K562 (cell line): Measurements from ENCODE around the gene LBR. TPM values are rescaled to one million over a fixed set of nuclear protein-coding genes. Genes with fewer than 3 reads are reported as not detected.

Experiments
- BRCA1 ChIP-seq, 2 experiments: fragments of 450-650 bp in 1 of 2; sonication (generic) in 1 of 2; formaldehyde crosslinking in 1 of 2; IDR thresholded peaks; 2 replicates each; pipeline versions ENCODE4 v1.5.0 to v1.6.1; 2017 to 2020; ENCODE audit warnings: mild to moderate bottlenecking in 1 of 2, missing genetic modification reagents in 1 of 2
- EZH2 ChIP-seq: IDR thresholded peaks from 2 replicates; pipeline ENCODE4 v1.6.1; 2012; ENCODE audit warnings: low read depth, mild to moderate bottlenecking, inconsistent platforms, low read length, borderline replicate concordance
- GATAD2A ChIP-seq: fragments of 450-650 bp; IDR thresholded peaks from 2 replicates; pipeline ENCODE4 v1.6.1; 2017
- HCFC1 ChIP-seq: IDR thresholded peaks from 2 replicates; pipeline ENCODE4 v1.6.1; 2012; ENCODE audit warnings: low read depth, low read length, improper control_type of control experiment
- IRF2 ChIP-seq: sonication (generic); formaldehyde crosslinking; IDR thresholded peaks from 2 replicates; pipeline ENCODE4 v1.8.1; 2022; ENCODE audit warnings: mild to moderate bottlenecking, missing genetic modification reagents
- MCM2 ChIP-seq: fragments of 450-650 bp; IDR thresholded peaks from 2 replicates; pipeline ENCODE4 v1.6.1; 2017; ENCODE audit warnings: low read depth, mild to moderate bottlenecking
- MEIS2 ChIP-seq: fragments of 450-650 bp; IDR thresholded peaks from 2 replicates; pipeline ENCODE4 v1.6.1; 2014; ENCODE audit warnings: mild to moderate bottlenecking; ENCODE audit not compliant: partially characterized antibody
- PCBP2 ChIP-seq: fragments of 200-400 bp; formaldehyde crosslinking; IDR thresholded peaks from 2 replicates; pipeline ENCODE4 v1.6.1; 2018; ENCODE audit warnings: low read length, low read depth, mild to moderate bottlenecking, moderate library complexity; ENCODE audit not compliant: poor library complexity, severe bottlenecking
- PML ChIP-seq: IDR thresholded peaks from 2 replicates; pipeline ENCODE4 v1.6.1; 2012; ENCODE audit warnings: low read length, inconsistent platforms
- SAP30 ChIP-seq: fragments of 200-600 bp; sonication (generic); IDR thresholded peaks from 2 replicates; pipeline ENCODE4 v1.6.1; 2012; ENCODE audit warnings: borderline replicate concordance, low read depth, mild to moderate bottlenecking, moderate library complexity, low read length, control low read depth, inconsistent platforms; ENCODE audit not compliant: insufficient read depth, poor library complexity, severe bottlenecking
- SIN3A ChIP-seq, 2 experiments: fragments of 150-350 bp in 1 of 2; IDR thresholded peaks; 2 replicates each; pipeline ENCODE4 v1.6.1; 2011 to 2016; ENCODE audit warnings: borderline replicate concordance in 2 of 2, low read depth in 2 of 2, low read length in 2 of 2, mild to moderate bottlenecking in 2 of 2, moderate library complexity in 2 of 2; ENCODE audit not compliant: control insufficient read depth in 1 of 2
- SMAD3 ChIP-seq: fragments of 450-650 bp; formaldehyde crosslinking; conservative IDR thresholded peaks from 2 replicates; pipeline ENCODE4 v1.4.0; 2020; ENCODE audit warnings: mild to moderate bottlenecking
- ZNF668 ChIP-seq: fragments of 250-450 bp; sonication (Bioruptor Pico); IDR thresholded peaks from 2 replicates; pipeline ENCODE4 v1.8.0; 2022; ENCODE audit warnings: mild to moderate bottlenecking, inconsistent platforms
- polyA plus RNA-seq, 8 experiments: library from polyadenylated mRNA; depleted of rRNA in 4 of 8; stranded (reverse) in 5 of 8; unstranded in 3 of 8; fragments of >200 nt; fragmentation: Nextera tagmentation in 2 of 8; fragmentation: Illumina TruSeq in 1 of 8; extraction: Ambion mirVana in 2 of 8; extraction: Trizol in 1 of 8; gene quantifications; 2 replicates each; pipeline versions ENCODE4 v1.2.1 to v1.2.3, GENCODE V29; 2011 to 2014; ENCODE audit warnings: inconsistent platforms in 1 of 8, missing spikeins in 1 of 8
- total RNA-seq, 7 experiments: library from RNA; depleted of rRNA in 6 of 7; stranded (reverse); fragments of >200 nt in 6 of 7; fragmentation: Illumina TruSeq in 2 of 7; extraction: Trizol in 2 of 7; gene quantifications; 2 replicates each; pipeline versions ENCODE4 v1.2.1 to v1.2.3, GENCODE V29; 2011 to 2021; ENCODE audit warnings: low replicate concordance in 1 of 7
- TF ChIP-seq, protein P1 (sequence below): IDR thresholded peaks from 2 replicates; pipeline ENCODE4 v1.6.1; 2011; ENCODE audit warnings: borderline replicate concordance, low read depth, mild to moderate bottlenecking, moderate library complexity, low read length; ENCODE audit not compliant: insufficient read depth, poor library complexity, severe bottlenecking
- TF ChIP-seq, protein P2 (sequence below): fragments of 250-450 bp; sonication (Bioruptor Pico); IDR thresholded peaks from 2 replicates; pipeline ENCODE4 v1.4.0; 2020; ENCODE audit warnings: mild to moderate bottlenecking
- TF ChIP-seq, protein P3 (sequence below): fragments of 450-650 bp; formaldehyde crosslinking; IDR thresholded peaks from 2 replicates; pipeline ENCODE4 v1.4.0; 2020; ENCODE audit warnings: mild to moderate bottlenecking, moderate library complexity
- TF ChIP-seq, protein P4 (sequence below): fragments of 250-450 bp; sonication (Bioruptor Pico); IDR thresholded peaks from 2 replicates; pipeline ENCODE4 v1.4.0; 2020; ENCODE audit warnings: mild to moderate bottlenecking, moderate library complexity
- TF ChIP-seq, protein P5 (sequence below): fragments of 450-650 bp; IDR thresholded peaks from 2 replicates; pipeline ENCODE4 v1.6.1; 2017; ENCODE audit warnings: mild to moderate bottlenecking, moderate library complexity

The LBR gene
- total and polyA plus RNA-seq, 9 of the 15 experiments (the other 6 are each of a cell fraction or from before 2014, with no cell fraction given): 102 to 229 (median 197) TPM

DNA sequence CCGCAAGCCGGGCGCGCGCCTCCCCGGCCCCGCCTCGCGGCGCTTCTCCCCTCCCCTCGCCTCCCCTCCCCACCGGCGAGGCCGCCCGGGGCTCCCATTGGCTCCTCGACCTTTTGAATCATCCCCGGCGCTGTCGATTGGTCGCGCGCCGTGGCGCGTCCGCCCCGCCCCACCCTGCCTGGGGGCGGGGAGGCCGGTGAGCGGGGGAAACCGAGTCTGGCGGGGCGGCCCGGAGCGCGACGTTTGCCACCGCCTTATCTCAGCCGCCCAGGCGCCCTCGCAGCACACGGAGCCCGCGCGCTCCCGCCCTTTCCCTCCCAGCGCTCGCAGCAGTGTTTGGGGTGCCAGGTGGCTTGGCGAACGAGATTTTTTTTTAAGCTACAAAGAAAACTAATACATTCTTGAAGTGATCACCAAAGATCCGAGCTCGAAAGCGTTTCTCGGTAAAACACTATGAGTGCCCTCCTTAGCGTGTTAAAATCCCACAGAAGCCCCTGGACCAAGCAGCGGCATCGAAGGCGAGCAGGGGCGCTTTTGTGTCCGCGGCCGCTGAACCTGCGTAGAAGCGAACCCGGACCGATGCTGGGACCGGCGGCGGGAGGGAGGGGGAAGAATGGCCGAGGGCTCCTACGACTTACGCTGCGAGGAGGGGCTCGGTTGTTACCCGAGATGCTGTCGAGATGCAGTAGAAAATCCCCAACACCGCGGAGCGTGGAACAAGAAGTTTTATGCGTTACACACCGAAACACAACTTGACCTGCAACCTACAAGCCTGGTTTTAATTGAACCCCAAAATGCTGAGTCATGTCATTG is 436 bp upstream of the LBR start (continued):
- TF ChIP-seq, protein P1, sequence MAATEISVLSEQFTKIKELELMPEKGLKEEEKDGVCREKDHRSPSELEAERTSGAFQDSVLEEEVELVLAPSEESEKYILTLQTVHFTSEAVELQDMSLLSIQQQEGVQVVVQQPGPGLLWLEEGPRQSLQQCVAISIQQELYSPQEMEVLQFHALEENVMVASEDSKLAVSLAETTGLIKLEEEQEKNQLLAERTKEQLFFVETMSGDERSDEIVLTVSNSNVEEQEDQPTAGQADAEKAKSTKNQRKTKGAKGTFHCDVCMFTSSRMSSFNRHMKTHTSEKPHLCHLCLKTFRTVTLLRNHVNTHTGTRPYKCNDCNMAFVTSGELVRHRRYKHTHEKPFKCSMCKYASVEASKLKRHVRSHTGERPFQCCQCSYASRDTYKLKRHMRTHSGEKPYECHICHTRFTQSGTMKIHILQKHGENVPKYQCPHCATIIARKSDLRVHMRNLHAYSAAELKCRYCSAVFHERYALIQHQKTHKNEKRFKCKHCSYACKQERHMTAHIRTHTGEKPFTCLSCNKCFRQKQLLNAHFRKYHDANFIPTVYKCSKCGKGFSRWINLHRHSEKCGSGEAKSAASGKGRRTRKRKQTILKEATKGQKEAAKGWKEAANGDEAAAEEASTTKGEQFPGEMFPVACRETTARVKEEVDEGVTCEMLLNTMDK: no peak
- TF ChIP-seq MCM2: no peak
- TF ChIP-seq, protein P2, sequence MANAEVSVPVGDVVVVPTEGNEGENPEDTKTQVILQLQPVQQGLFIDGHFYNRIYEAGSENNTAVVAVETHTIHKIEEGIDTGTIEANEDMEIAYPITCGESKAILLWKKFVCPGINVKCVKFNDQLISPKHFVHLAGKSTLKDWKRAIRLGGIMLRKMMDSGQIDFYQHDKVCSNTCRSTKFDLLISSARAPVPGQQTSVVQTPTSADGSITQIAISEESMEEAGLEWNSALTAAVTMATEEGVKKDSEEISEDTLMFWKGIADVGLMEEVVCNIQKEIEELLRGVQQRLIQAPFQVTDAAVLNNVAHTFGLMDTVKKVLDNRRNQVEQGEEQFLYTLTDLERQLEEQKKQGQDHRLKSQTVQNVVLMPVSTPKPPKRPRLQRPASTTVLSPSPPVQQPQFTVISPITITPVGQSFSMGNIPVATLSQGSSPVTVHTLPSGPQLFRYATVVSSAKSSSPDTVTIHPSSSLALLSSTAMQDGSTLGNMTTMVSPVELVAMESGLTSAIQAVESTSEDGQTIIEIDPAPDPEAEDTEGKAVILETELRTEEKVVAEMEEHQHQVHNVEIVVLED (CRISPR knock-in tag): 0 out of 2 replicates have a peak, but pooled peaks have one; percentile 35
- TF ChIP-seq, protein P3, sequence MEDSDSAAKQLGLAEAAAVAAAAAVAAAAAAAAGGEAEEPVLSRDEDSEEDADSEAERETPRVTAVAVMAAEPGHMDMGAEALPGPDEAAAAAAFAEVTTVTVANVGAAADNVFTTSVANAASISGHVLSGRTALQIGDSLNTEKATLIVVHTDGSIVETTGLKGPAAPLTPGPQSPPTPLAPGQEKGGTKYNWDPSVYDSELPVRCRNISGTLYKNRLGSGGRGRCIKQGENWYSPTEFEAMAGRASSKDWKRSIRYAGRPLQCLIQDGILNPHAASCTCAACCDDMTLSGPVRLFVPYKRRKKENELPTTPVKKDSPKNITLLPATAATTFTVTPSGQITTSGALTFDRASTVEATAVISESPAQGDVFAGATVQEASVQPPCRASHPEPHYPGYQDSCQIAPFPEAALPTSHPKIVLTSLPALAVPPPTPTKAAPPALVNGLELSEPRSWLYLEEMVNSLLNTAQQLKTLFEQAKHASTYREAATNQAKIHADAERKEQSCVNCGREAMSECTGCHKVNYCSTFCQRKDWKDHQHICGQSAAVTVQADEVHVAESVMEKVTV (CRISPR knock-in tag): no peak
- TF ChIP-seq, protein P4, sequence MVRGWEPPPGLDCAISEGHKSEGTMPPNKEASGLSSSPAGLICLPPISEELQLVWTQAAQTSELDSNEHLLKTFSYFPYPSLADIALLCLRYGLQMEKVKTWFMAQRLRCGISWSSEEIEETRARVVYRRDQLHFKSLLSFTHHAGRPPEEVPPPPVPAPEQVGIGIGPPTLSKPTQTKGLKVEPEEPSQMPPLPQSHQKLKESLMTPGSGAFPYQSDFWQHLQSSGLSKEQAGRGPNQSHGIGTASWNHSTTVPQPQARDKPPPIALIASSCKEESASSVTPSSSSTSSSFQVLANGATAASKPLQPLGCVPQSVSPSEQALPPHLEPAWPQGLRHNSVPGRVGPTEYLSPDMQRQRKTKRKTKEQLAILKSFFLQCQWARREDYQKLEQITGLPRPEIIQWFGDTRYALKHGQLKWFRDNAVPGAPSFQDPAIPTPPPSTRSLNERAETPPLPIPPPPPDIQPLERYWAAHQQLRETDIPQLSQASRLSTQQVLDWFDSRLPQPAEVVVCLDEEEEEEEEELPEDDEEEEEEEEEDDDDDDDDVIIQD (CRISPR knock-in tag): no peak
- no peak for TF ChIP-seq BRCA1 (IDR thresholded peaks at IDR 0.05)
- TF ChIP-seq BRCA1 (CRISPR knock-in tag; IDR thresholded peaks at IDR 0.05): no peak
- TF ChIP-seq EZH2: no peak
- no peak for TF ChIP-seq SMAD3 (CRISPR knock-in tag)
- no peak for TF ChIP-seq SAP30
- no peak for TF ChIP-seq SIN3A (IDR thresholded peaks at IDR 0.05; ENCODE audit: borderline replicate concordance in 2 of 2, control insufficient read depth in 1 of 2, low read depth in 2 of 2, low read length in 2 of 2)
- TF ChIP-seq MEIS2: no peak
- no peak; the same call in 1 of the 2 replicates for TF ChIP-seq HCFC1
- TF ChIP-seq ZNF668 (CRISPR knock-in tag): no peak; the same call in 1 of the 2 replicates
- TF ChIP-seq, protein P5, sequence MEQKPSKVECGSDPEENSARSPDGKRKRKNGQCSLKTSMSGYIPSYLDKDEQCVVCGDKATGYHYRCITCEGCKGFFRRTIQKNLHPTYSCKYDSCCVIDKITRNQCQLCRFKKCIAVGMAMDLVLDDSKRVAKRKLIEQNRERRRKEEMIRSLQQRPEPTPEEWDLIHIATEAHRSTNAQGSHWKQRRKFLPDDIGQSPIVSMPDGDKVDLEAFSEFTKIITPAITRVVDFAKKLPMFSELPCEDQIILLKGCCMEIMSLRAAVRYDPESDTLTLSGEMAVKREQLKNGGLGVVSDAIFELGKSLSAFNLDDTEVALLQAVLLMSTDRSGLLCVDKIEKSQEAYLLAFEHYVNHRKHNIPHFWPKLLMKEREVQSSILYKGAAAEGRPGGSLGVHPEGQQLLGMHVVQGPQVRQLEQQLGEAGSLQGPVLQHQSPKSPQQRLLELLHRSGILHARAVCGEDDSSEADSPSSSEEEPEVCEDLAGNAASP: no peak
- no peak for TF ChIP-seq PCBP2
- TF ChIP-seq GATAD2A: peak; percentile 74; the same call in 1 of the 2 replicates
- no peak for TF ChIP-seq IRF2
- TF ChIP-seq PML: peak; percentile 86; the same call in 1 of the 2 replicates
